ENCODE measurements around the gene KHNYN.

Gene KHNYN

DNA sequence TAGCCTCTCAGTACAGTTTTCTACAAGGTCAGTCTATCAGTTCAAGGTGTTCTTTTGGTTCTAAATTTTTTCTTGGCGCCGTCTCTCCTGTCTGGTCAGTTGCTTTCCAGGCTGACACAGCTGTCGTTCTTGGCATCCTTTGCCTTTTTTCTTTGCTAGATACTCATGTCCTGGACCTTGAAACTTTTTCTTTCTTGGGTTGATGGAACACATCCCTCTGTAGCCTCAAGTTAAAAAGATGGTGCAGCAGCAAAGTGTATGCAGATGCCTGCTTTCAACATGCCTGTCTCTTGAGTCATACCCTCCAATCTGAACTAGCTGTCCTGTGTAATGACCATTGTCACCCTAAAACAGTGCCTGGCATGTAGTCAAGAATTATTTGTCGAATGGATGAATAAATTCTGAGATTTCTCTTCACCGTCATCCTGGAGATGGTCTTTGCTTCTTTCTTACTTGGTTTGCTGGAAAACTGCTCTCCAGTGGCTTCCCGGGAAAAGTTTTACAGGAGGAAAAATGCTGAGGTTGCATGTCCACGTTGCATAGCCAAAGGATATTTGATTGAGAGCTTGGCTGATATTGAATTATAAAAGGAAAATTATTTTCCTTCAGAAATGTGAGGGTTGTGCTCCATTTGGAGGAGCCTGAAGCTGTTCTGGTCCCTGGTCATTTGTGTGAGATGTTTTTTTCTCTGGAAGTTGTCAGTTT, 26.3 kb upstream of the KHNYN start:
- Histone ChIP-seq H3K27ac (ENCODE audit: low read depth, low read length, poor library complexity, severe bottlenecking) (no peak overlapping the region), H3K4me2 (ENCODE audit: low read length) (no peak overlapping the region), H3K9me2 (ENCODE audit: low read depth, low read length) (no peaks in the 10 kb centered on the region), H3K9me3 (ENCODE audit: low read length) (no peaks in the 10 kb centered on the region), H3K79me2 (ENCODE audit: insufficient read depth, low read length) (no peaks in the 10 kb centered on the region), H3K4me3 (ENCODE audit: low read depth, low read length, poor library complexity, severe bottlenecking) (no peak overlapping the region), H3K27me3 (ENCODE audit: insufficient read depth, low read length) (no peaks in the 10 kb centered on the region), H4K20me1 (ENCODE audit: insufficient read depth, low read length) (no peaks in the 10 kb centered on the region), H3K9ac (ENCODE audit: low read length) (no peak overlapping the region), H2AFZ (ENCODE audit: low read length) (no peak overlapping the region), H3F3A (ENCODE audit: insufficient read depth, low read length) (no peaks in the 10 kb centered on the region), H3K36me3 (ENCODE audit: insufficient read depth, low read length) (no peaks in the 10 kb centered on the region), H3K4me1 (ENCODE audit: insufficient read depth, low read length, severe bottlenecking) (peaks cover 22% of the 10 kb centered on the region)
- TF ChIP-seq, protein P1, sequence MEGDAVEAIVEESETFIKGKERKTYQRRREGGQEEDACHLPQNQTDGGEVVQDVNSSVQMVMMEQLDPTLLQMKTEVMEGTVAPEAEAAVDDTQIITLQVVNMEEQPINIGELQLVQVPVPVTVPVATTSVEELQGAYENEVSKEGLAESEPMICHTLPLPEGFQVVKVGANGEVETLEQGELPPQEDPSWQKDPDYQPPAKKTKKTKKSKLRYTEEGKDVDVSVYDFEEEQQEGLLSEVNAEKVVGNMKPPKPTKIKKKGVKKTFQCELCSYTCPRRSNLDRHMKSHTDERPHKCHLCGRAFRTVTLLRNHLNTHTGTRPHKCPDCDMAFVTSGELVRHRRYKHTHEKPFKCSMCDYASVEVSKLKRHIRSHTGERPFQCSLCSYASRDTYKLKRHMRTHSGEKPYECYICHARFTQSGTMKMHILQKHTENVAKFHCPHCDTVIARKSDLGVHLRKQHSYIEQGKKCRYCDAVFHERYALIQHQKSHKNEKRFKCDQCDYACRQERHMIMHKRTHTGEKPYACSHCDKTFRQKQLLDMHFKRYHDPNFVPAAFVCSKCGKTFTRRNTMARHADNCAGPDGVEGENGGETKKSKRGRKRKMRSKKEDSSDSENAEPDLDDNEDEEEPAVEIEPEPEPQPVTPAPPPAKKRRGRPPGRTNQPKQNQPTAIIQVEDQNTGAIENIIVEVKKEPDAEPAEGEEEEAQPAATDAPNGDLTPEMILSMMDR (IDR thresholded peaks at IDR 0.05; ENCODE audit: low read length): no peak
- TF ChIP-seq EZH2 (IDR thresholded peaks at IDR 0.05; ENCODE audit: borderline replicate concordance, low read length): no peak

DNA sequence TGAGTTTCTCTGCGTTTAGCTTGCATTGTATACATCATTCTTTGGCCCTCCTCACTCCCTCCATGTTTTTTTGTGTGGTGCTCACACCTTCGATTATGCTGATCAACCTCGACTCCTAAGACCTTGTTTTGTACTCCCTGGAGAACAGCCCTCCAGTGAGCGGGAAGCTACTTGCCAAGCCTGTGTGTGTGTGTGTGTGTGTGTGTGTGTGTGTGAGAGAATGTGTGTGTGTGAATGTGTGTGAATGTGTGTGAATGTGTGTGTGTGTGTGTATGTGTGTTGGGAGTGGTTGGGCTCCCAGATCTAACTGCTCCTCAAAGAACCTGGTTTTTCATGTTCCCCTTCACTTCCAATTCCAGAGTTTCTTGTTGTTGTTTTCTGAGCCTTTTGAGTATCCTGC, 24.9 kb upstream of the KHNYN start:
- H3K4me2 ChIP-seq (ENCODE audit: low read length): no peak overlapping the region

DNA sequence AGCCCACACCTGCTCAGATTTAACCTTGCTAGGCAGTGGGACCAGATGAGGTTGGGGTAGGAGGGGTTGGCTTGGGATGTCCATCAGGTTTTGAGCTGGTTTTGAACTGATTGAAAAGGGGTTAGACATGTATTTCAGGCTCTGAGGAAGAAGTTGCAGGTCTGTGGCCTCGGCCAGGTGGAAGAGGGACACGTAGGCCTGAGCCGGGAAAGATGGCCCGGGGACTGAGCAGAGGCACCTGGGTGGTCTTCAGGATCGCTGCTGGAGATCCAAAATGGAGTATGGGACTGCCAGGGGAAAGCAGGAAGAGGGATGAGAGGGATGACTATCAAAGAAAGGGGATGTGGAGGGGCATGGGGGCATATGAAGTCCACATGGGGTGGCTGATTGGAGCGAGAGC, 23.3 kb upstream of the KHNYN start:
- H3K9ac ChIP-seq (ENCODE audit: low read length): no peak overlapping the region
- no peaks in the 10 kb centered on the region for H3K36me3 ChIP-seq (ENCODE audit: insufficient read depth, low read length)
- H3K4me2 ChIP-seq (ENCODE audit: low read length): no peak overlapping the region
- peaks cover 28% of the 10 kb centered on the region for H3K4me1 ChIP-seq (ENCODE audit: insufficient read depth, low read length, severe bottlenecking)
- no peaks in the 10 kb centered on the region for H3K27me3 ChIP-seq (ENCODE audit: insufficient read depth, low read length)
- no peaks in the 10 kb centered on the region for H4K20me1 ChIP-seq (ENCODE audit: insufficient read depth, low read length)
- no peaks in the 10 kb centered on the region for H3K79me2 ChIP-seq (ENCODE audit: insufficient read depth, low read length)
- H3K27ac ChIP-seq (ENCODE audit: low read depth, low read length, poor library complexity, severe bottlenecking): no peak overlapping the region
- H3K9me3 ChIP-seq (ENCODE audit: low read length): no peaks in the 10 kb centered on the region
- no peak overlapping the region for H2AFZ ChIP-seq (ENCODE audit: low read length)
- H3F3A ChIP-seq (ENCODE audit: insufficient read depth, low read length): no peaks in the 10 kb centered on the region
- no peak for TF ChIP-seq EZH2 (IDR thresholded peaks at IDR 0.05; ENCODE audit: borderline replicate concordance, low read length)
- TF ChIP-seq, protein P1 (IDR thresholded peaks at IDR 0.05; ENCODE audit: low read length): no peak
- H3K4me3 ChIP-seq (ENCODE audit: low read depth, low read length, poor library complexity, severe bottlenecking): no peak overlapping the region
- no peaks in the 10 kb centered on the region for H3K9me2 ChIP-seq (ENCODE audit: low read depth, low read length)

More for the DNA sequence above, 24.9 kb upstream of the KHNYN start:
- no peak overlapping the region for H3K4me3 ChIP-seq (ENCODE audit: low read depth, low read length, poor library complexity, severe bottlenecking)
- no peak overlapping the region for H3K9ac ChIP-seq (ENCODE audit: low read length)
- H3K4me1 ChIP-seq (ENCODE audit: insufficient read depth, low read length, severe bottlenecking): peaks cover 25% of the 10 kb centered on the region
- H3K9me2 ChIP-seq (ENCODE audit: low read depth, low read length): no peaks in the 10 kb centered on the region
- H3K9me3 ChIP-seq (ENCODE audit: low read length): no peaks in the 10 kb centered on the region
- no peaks in the 10 kb centered on the region for H3K79me2 ChIP-seq (ENCODE audit: insufficient read depth, low read length)
- H3K27me3 ChIP-seq (ENCODE audit: insufficient read depth, low read length): no peaks in the 10 kb centered on the region
- no peak overlapping the region for H3K27ac ChIP-seq (ENCODE audit: low read depth, low read length, poor library complexity, severe bottlenecking)
- no peak for TF ChIP-seq EZH2 (IDR thresholded peaks at IDR 0.05; ENCODE audit: borderline replicate concordance, low read length)
- TF ChIP-seq, protein P1 (IDR thresholded peaks at IDR 0.05; ENCODE audit: low read length): no peak
- H3K36me3 ChIP-seq (ENCODE audit: insufficient read depth, low read length): no peaks in the 10 kb centered on the region
- no peaks in the 10 kb centered on the region for H4K20me1 ChIP-seq (ENCODE audit: insufficient read depth, low read length)
- H3F3A ChIP-seq (ENCODE audit: insufficient read depth, low read length): no peaks in the 10 kb centered on the region
- no peak overlapping the region for H2AFZ ChIP-seq (ENCODE audit: low read length)

Measured in OCI-LY1 (cell line).